NT2/D1 (cell line): ENCODE data around the gene EDC4.
A peak's percentile ranks its signal among the peaks of the same experiment; 100 is the strongest.

Source experiments
- DNase-seq: peaks from one replicate; pipeline ENCODE4 v3.0.0-alpha.2; 2011; ENCODE audit warnings: low read depth, low spot score
- H3K27me3 ChIP-seq: 2 replicates; pipeline ENCODE4 v1.6.0; 2011; ENCODE audit warnings: mild to moderate bottlenecking; ENCODE audit not compliant: insufficient read length, insufficient read depth
- H3K36me3 ChIP-seq: 2 replicates; pipeline ENCODE4 v1.6.1; 2011; ENCODE audit warnings: mild to moderate bottlenecking, low read length, mixed read lengths; ENCODE audit not compliant: insufficient read depth, insufficient read length
- H3K4me1 ChIP-seq: 2 replicates; pipeline ENCODE4 v1.5.1; 2011; ENCODE audit not compliant: insufficient read depth, insufficient read length
- H3K4me3 ChIP-seq: 2 replicates; pipeline ENCODE4 v1.5.1; 2011; ENCODE audit warnings: low read depth; ENCODE audit not compliant: insufficient read length
- H3K9ac ChIP-seq: 2 replicates; pipeline ENCODE4 v1.6.0; 2011; ENCODE audit warnings: low read depth; ENCODE audit not compliant: insufficient read length
- H3K9me3 ChIP-seq: 2 replicates; pipeline ENCODE4 v1.5.1; 2011; ENCODE audit warnings: mild to moderate bottlenecking, low read length; ENCODE audit not compliant: insufficient read depth
- SUZ12 ChIP-seq: IDR thresholded peaks from 2 replicates; pipeline ENCODE4 v1.6.1; 2011; ENCODE audit not compliant: insufficient read length, insufficient read depth; ENCODE audit errors: extremely low read depth
- YY1 ChIP-seq: IDR thresholded peaks from 2 replicates; pipeline ENCODE4 v1.6.1; 2011; ENCODE audit not compliant: insufficient read length, insufficient read depth
- ZNF274 ChIP-seq: IDR thresholded peaks from 2 replicates; pipeline ENCODE4 v1.6.1; 2011; ENCODE audit warnings: mild to moderate bottlenecking, low read depth, low read length

Gene EDC4

GRCh38 chr16:67888331-67888730, 15.5 kb downstream of the EDC4 start:
- Histone ChIP-seq H3K4me1 (peaks cover 16% of the 10 kb centered on the region), H3K4me3 (no peak overlapping the region), H3K36me3 (peaks cover 21% of the 10 kb centered on the region), H3K9ac (no peak overlapping the region), H3K9me3 (no peaks in the 10 kb centered on the region), H3K27me3 (no peaks in the 10 kb centered on the region)
- no peak for TF ChIP-seq YY1
- TF ChIP-seq SUZ12 = no peak
- TF ChIP-seq ZNF274 = no peak
- DNase-seq = no peak

- DNase-seq = no peak
- no peak for TF ChIP-seq SUZ12
- no peak for TF ChIP-seq YY1
- TF ChIP-seq ZNF274 = no peak
- peaks cover 7% of the 10 kb centered on the region for H3K36me3 ChIP-seq
- H3K4me1 ChIP-seq = peaks cover 4% of the 10 kb centered on the region
- H3K27me3 ChIP-seq = no peaks in the 10 kb centered on the region
- H3K9me3 ChIP-seq = no peaks in the 10 kb centered on the region
- peak overlapping the region; percentile 46 for H3K9ac ChIP-seq
- H3K4me3 ChIP-seq = peak overlapping the region; percentile 2
Observed at GRCh38 chr16:67892375-67892774, 19.5 kb downstream of the EDC4 start.

GRCh38 chr16:67892899-67893742, 20.3 kb downstream of the EDC4 start, which contains the start of gene PSKH1:
Gene PSKH1, plus strand, starts transcription at chr16:67893254. Its CDS starts 15,496 bp downstream, at chr16:67908750.
- TF ChIP-seq ZNF274 = no peak
- TF ChIP-seq YY1 = peak; percentile 32
- DNase-seq = peak; percentile 96
- Histone ChIP-seq H3K9ac (peak within 1 kb of the TSS; percentile 99), H3K4me1 (peaks cover 4% of the 10 kb centered on the region), H3K27me3 (no peaks in the 10 kb centered on the region), H3K36me3 (peaks cover 10% of the 10 kb centered on the region), H3K9me3 (no peaks in the 10 kb centered on the region), H3K4me3 (peak within 1 kb of the TSS; percentile 99)

- TF ChIP-seq SUZ12 (no peak), YY1 (no peak), ZNF274 (no peak)
- no peaks in the 10 kb centered on the region for H3K27me3 ChIP-seq
- peak overlapping the region; percentile 99 for H3K4me3 ChIP-seq
- H3K9me3 ChIP-seq = no peaks in the 10 kb centered on the region
- peaks cover 10% of the 10 kb centered on the region for H3K36me3 ChIP-seq
- peak overlapping the region; percentile 99 for H3K9ac ChIP-seq
- no peak for DNase-seq
- no peaks in the 10 kb centered on the region for H3K4me1 ChIP-seq
Observed at GRCh38 chr16:67893743-67894399, 21.0 kb downstream of the EDC4 start.

GRCh38 chr16:67897231-67897630, 24.4 kb downstream of the EDC4 start:
- Histone ChIP-seq H3K4me1 (no peaks in the 10 kb centered on the region), H3K36me3 (peaks cover 16% of the 10 kb centered on the region), H3K27me3 (no peaks in the 10 kb centered on the region), H3K9ac (no peak overlapping the region), H3K4me3 (no peak overlapping the region), H3K9me3 (no peaks in the 10 kb centered on the region)
- no peak for TF ChIP-seq SUZ12
- TF ChIP-seq ZNF274 = no peak
- no peak for DNase-seq

- no peak overlapping the region for H3K4me3 ChIP-seq
Observed at GRCh38 chr16:67901734-67902133, 28.9 kb downstream of the EDC4 start.

GRCh38 chr16:67902831-67903230, 30.0 kb downstream of the EDC4 start:
- DNase-seq = no peak

More at GRCh38 chr16:67901734-67902133, 28.9 kb downstream of the EDC4 start:
- DNase-seq = no peak
- TF ChIP-seq SUZ12 = no peak
- no peak for TF ChIP-seq YY1
- H3K9ac ChIP-seq = no peak overlapping the region
- no peaks in the 10 kb centered on the region for H3K27me3 ChIP-seq
- peaks cover 25% of the 10 kb centered on the region for H3K36me3 ChIP-seq
- no peaks in the 10 kb centered on the region for H3K4me1 ChIP-seq
- no peaks in the 10 kb centered on the region for H3K9me3 ChIP-seq

More at GRCh38 chr16:67902831-67903230, 30.0 kb downstream of the EDC4 start:
- Histone ChIP-seq H3K9me3 (no peaks in the 10 kb centered on the region), H3K4me3 (no peak overlapping the region), H3K9ac (no peak overlapping the region), H3K27me3 (no peaks in the 10 kb centered on the region), H3K36me3 (peaks cover 17% of the 10 kb centered on the region), H3K4me1 (no peaks in the 10 kb centered on the region)
- no peak for TF ChIP-seq ZNF274
- TF ChIP-seq SUZ12 = no peak
- no peak for TF ChIP-seq YY1
